Left cardiac atrium (tissue), 4 donors: Measurements from ENCODE around the gene SLC8A3. TPM values are rescaled to one million over a fixed set of nuclear protein-coding genes. Genes with fewer than 3 reads are reported as not detected.

Experiments
- ATAC-seq, 2 donors: fragments of 200-7000 bp; cut with Tn5 transposase; one replicate each; pipeline ENCODE4 v1.9.1; 2020; ENCODE audit warnings: mild to moderate bottlenecking in 2 of 2, moderate library complexity in 2 of 2
- DNase-seq: peaks from one replicate; pipeline ENCODE4 v3.0.0-alpha.2; 2020
- intact Hi-C, 2 donors: fragments of 100-400 bp; cut with DNase I; formaldehyde crosslinking; loops; one replicate each; pipeline versions ENCODE4 v1.14.1 to v1.15.1; 2022 to 2023
- total RNA-seq, 2 donors: library from RNA; stranded (reverse); fragmentation: NEBNext Ultra II Directional; extraction: Animal tissue kit (Norgen Biotek cat#: 25700); gene quantifications; one replicate each; pipeline ENCODE4 v1.2.1, GENCODE V29; 2021
- donor health status: DM: no; HTN: yes; CAD: no.
- donor health status: DM: no; HTN: yes; CAD: no; lungs with severe emphysema.
- donor health status: DM: yes; HTN: yes; CAD: no.
- donor health status: Dilated cardiomyopathy.

The SLC8A3 gene
- total RNA-seq, 2 donors from 2014 or later, result 0.62 to 5.9 TPM

- DNase-seq (no peak), ATAC-seq (no peak)
- intact Hi-C loops, result no loop called here
Measured at GRCh38 chr14:70130482-70130881, 58.3 kb downstream of the SLC8A3 start.

GRCh38 chr14:70127186-70127585 is 61.6 kb downstream of the SLC8A3 start:
- intact Hi-C loops, result no loop called here
- ATAC-seq, result no peak
- no peak for DNase-seq

DNA sequence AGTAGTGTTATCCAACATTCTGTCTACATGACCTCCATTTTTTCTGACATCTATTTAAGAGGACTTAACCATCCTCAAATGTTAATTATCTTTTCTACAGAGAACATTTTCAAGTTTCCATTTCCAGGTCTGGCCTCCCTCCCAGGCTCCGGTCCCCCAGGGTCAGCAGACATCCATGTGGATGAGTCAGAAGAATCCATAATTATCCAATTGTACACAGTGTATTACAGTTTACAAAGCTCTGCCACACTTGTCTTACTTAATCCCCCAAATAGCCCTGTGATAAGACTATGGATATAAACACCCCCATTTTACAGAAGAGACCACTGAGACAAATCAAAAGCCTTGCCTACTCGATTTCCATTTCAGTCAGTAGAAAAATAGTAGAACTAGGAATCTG is 65.0 kb downstream of the SLC8A3 start:
- no peak for DNase-seq
- intact Hi-C loops, result no loop called here
- no peak for ATAC-seq

GRCh38 chr14:70121521-70121920 is 67.2 kb downstream of the SLC8A3 start:
- intact Hi-C loops, result no loop called here
- no peak for DNase-seq
- no peak for ATAC-seq

- intact Hi-C loops, result no loop called here
- ATAC-seq, result no peak
Measured at GRCh38 chr14:70118064-70118463, 70.7 kb downstream of the SLC8A3 start.

GRCh38 chr14:70116278-70116677 is 72.5 kb downstream of the SLC8A3 start:
- ATAC-seq, result no peak
- DNase-seq, result no peak
- intact Hi-C loops, result no loop called here

More at GRCh38 chr14:70118064-70118463, 70.7 kb downstream of the SLC8A3 start:
- no peak for DNase-seq

GRCh38 chr14:70114621-70115156 is 74.1 kb downstream of the SLC8A3 start:
- ATAC-seq (no peak), DNase-seq (no peak)
- intact Hi-C loops, result no loop called here

DNA sequence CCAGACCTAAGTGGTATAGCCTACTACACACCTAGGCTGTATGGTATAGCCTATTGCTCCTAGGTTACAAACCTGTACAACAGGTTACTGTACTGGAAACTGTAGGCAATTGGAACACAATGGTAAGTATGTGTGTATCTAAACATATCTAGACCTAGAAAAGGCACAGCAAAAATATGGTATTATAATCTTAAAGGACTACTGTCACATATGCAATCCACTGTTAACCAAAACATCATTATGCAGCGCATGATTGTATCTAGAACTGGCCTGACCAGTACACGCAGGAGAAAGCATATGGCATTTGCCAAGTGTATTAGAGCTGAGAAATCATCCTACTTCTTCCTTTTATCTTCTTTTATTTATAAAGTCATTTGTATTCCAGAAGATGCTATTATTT is 75.5 kb downstream of the SLC8A3 start:
- intact Hi-C loops, result no loop called here
- no peak for ATAC-seq

GRCh38 chr14:70108419-70108818 is 80.3 kb downstream of the SLC8A3 start:
- no peak for ATAC-seq
- intact Hi-C loops, result no loop called here
- no peak for DNase-seq

More for the DNA sequence above, 75.5 kb downstream of the SLC8A3 start:
- no peak for DNase-seq

DNA sequence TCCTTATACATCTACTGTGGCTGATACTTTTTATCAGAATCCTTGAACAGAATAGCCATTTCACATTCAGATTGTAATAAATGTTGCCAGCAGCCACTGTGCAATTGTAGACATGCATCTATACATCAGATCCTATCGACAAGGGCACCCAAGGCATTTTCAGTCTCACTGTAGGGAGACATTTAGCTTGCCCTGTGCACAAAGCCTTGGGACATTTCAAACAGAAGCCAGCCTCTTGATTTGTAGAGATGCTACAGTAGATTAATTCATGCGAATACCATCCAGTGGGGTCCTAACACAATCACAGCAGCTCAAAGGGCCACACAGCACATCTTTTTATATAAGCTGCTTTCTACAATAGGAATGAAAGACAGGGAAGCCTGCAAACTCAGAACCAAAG is 81.4 kb downstream of the SLC8A3 start:
- no peak for ATAC-seq
- intact Hi-C loops, result no loop called here
- DNase-seq, result no peak

DNA sequence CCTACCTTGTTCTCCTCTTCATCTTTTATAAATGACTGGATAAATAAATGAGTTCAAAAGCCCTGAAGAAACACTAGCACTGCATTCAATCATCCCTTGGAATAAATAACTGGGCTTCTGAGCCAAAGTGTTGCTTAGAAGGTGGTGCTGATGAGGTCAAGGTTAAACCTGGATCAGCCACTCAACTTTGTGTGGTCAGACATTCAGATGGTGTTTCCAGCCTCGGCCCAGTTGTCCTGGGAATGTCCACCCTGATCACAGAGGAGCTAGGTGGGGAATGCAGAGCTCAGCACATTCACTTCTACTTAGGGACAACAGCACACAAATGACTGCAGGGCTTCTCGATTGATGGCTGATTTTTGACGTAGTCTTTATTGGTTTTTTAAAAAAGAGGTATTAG is 88.7 kb downstream of the SLC8A3 start:
- DNase-seq (no peak), ATAC-seq (no peak)
- intact Hi-C loops, result no loop called here

- DNase-seq, result no peak
- intact Hi-C loops, result no loop called here
- peak; percentile 72 for ATAC-seq
Measured at GRCh38 chr14:70098250-70098809, 90.4 kb downstream of the SLC8A3 start.

- DNase-seq, result no peak
- ATAC-seq, result peak; percentile 16 to 48
- intact Hi-C loops, result no loop called here
Measured at GRCh38 chr14:70097576-70098249, 91.0 kb downstream of the SLC8A3 start.

GRCh38 chr14:70096866-70097265 is 91.9 kb downstream of the SLC8A3 start:
- ATAC-seq (peak in 1 of 2 donors; percentile 17), DNase-seq (no peak)
- intact Hi-C loops, result no loop called here

DNA sequence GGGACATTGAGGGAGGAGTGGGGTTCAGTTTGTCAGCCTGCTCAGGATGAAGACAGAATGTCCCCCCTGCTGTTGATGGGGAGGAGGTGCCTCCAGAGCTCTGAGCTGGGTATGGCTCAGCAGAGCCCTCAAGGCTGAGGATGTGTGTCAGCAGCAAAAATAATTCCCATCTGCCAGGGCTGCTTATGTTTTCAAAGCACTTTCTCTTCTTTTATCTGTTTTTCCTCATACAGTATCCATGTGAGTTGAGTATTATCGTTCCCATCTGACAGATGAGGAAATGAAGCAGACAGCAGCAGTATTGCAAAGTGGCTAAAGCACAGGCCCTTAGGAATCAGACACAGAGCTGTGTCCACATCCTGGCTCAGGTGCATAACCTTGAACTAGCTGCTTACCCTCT is 94.1 kb downstream of the SLC8A3 start:
- intact Hi-C loops, result no loop called here

GRCh38 chr14:70094106-70094505 is 94.6 kb downstream of the SLC8A3 start:
- ATAC-seq (no peak), DNase-seq (no peak)
- intact Hi-C loops, result no loop called here

More for the DNA sequence above, 94.1 kb downstream of the SLC8A3 start:
- no peak for DNase-seq
- ATAC-seq, result no peak

GRCh38 chr14:70093156-70093555 is 95.6 kb downstream of the SLC8A3 start:
- intact Hi-C loops, result no loop called here
- DNase-seq (no peak), ATAC-seq (no peak)

- intact Hi-C loops, result loop anchor here in 1 of 2 donors (2.0 kb wide), 1 partner anchor 229 kb away; no protein-coding TSS in a partner anchor
- ATAC-seq, result no peak
- DNase-seq, result no peak
Measured at GRCh38 chr14:70087380-70087697, 101.4 kb downstream of the SLC8A3 start.

- no peak for ATAC-seq
- peak; percentile 27 for DNase-seq
Measured at GRCh38 chr14:70086685-70087379, 101.9 kb downstream of the SLC8A3 start.

DNA sequence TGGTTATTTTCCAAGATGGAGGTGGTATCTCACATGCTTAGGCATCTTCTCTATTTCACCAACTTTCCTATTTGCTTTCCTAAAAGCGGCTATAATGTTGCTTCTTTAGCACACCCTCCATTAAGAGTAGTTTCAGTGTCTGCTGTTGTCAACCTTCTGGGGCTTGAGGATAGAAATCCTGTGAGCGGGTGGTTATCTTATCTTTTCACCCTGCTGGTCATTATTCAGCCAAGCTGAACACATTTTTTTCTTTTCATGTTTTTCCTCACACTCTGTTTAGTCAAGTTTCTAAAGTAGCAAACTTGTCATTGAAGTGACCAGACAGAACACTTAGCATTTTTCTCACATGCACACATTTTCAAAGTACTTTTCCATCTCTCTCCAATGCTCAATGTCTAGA is 104.5 kb downstream of the SLC8A3 start:
- ATAC-seq, result no peak
- intact Hi-C loops, result no loop called here

More at GRCh38 chr14:70086685-70087379, 101.9 kb downstream of the SLC8A3 start:
- intact Hi-C loops, result loop anchor here in 1 of 2 donors (2.0 kb wide), 1 partner anchor 230 kb away; no protein-coding TSS in a partner anchor

More for the DNA sequence above, 104.5 kb downstream of the SLC8A3 start:
- no peak for DNase-seq
